Activated naive CD4-positive, alpha-beta T cell treated with anti-CD3 and anti-CD28 coated beads, Interleukin-2, amount 50 U/mL, for 72 hours (primary cell): ENCODE measurements around the gene ZBTB24. TPM values are rescaled to one million over a fixed set of nuclear protein-coding genes. Genes with fewer than 3 reads are reported as not detected.

Experiments used
- ATAC-seq, 2 donors: fragments of 150-1000 bp; cut with Tn5 transposase; 2 replicates each; pipeline ENCODE4 v1.10.0; 2021; ENCODE audit warnings: mild to moderate bottlenecking in 2 of 2, moderate library complexity in 2 of 2
- DNase-seq, 2 donors: peaks; one replicate each; pipeline ENCODE4 v3.0.0; 2021 to 2022; ENCODE audit warnings: low spot score in 2 of 2
- H3K27ac Mint-ChIP-seq, 2 donors: one replicate each; pipeline ENCODE4 v1.8.0; 2022; ENCODE audit warnings: mild to moderate bottlenecking in 2 of 2, mixed read lengths in 2 of 2
- H3K36me3 Mint-ChIP-seq, 2 donors: one replicate each; pipeline ENCODE4 v1.8.0; 2022; ENCODE audit warnings: mixed read lengths in 2 of 2
- H3K9me3 Mint-ChIP-seq, 2 donors: one replicate each; pipeline ENCODE4 v1.8.0; 2022; ENCODE audit warnings: mixed read lengths in 2 of 2
- total RNA-seq, 2 donors: library from RNA; stranded (reverse); gene quantifications; one replicate each; pipeline ENCODE4 v1.2.3, GENCODE V29; 2022

Gene ZBTB24
- total RNA-seq, 2 donors from 2014 or later = 10.8 to 11.5 TPM

GRCh38 chr6:109449064-109449794 is 33.8 kb downstream of the ZBTB24 start:
- DNase-seq = no peak
- Mint-ChIP-seq H3K9me3 (no peaks in the 10 kb centered on the region), H3K27ac (peak overlapping the region in 1 of 2 donors; percentile 69), H3K36me3 (peaks cover 0 to 6% of the 10 kb centered on the region in 2 donors)
- peak in 1 of 2 donors; percentile 10 for ATAC-seq

- H3K27ac Mint-ChIP-seq = peak overlapping the region in 1 of 2 donors; percentile 69
- ATAC-seq = no peak
- H3K36me3 Mint-ChIP-seq = peaks cover 0 to 6% of the 10 kb centered on the region in 2 donors
Measured at GRCh38 chr6:109448615-109449014, 34.4 kb downstream of the ZBTB24 start.

GRCh38 chr6:109447878-109448555 is 35.0 kb downstream of the ZBTB24 start:
- peak overlapping the region; percentile 69 to 75 for H3K27ac Mint-ChIP-seq
- ATAC-seq = no peak
- H3K9me3 Mint-ChIP-seq = no peaks in the 10 kb centered on the region

More at GRCh38 chr6:109448615-109449014, 34.4 kb downstream of the ZBTB24 start:
- DNase-seq = no peak
- no peaks in the 10 kb centered on the region for H3K9me3 Mint-ChIP-seq

DNA sequence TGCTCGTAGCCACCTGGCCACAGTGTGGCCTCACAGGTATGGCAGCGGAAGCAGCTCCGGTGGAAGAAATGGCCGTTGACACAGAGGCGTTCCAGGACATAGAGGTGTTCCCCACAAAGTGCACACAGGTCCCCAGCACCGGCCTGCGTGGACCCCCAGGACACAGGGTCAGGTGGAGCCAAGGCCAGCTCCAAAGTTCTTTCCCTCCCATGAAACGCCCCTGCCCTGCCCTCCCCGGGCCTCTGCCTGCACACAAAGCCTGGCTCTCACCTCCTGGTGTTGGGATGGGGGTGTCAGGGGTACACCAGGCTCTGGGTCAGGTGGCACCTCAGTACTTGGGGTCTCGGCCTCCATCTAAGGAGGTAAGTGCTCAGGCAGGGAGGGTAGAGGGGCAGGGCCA is 35.9 kb downstream of the ZBTB24 start:
- H3K27ac Mint-ChIP-seq = peak overlapping the region in 1 of 2 donors; percentile 17
- no peaks in the 10 kb centered on the region for H3K9me3 Mint-ChIP-seq
- ATAC-seq = no peak

More at GRCh38 chr6:109447878-109448555, 35.0 kb downstream of the ZBTB24 start:
- peaks cover 0 to 12% of the 10 kb centered on the region in 2 donors for H3K36me3 Mint-ChIP-seq
- no peak for DNase-seq

DNA sequence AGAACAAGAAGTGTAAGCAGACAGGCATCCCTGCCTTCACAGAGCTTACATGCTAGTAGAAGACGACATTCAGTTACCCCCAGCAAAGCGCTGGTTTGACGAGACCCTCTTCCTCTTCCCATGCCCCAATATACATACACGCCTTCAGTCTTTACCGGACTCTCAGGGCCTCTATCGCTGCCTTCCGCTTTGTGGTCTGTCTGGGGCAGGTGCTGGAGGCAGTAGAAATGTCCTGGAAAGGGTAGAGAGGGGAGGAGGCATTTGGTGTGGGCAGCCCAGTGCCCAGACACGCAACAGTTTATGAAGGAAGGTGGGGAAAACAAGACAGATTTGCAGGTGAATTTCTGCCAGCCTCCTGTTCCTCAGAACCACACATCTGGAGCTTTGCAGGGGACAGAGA is 36.5 kb downstream of the ZBTB24 start:
- peaks cover under 1 to 12% of the 10 kb centered on the region in 2 donors for H3K36me3 Mint-ChIP-seq
- H3K9me3 Mint-ChIP-seq = no peaks in the 10 kb centered on the region
- DNase-seq (no peak), ATAC-seq (no peak)
- peak overlapping the region in 1 of 2 donors; percentile 17 for H3K27ac Mint-ChIP-seq

More for the DNA sequence above, 35.9 kb downstream of the ZBTB24 start:
- peaks cover 0 to 12% of the 10 kb centered on the region in 2 donors for H3K36me3 Mint-ChIP-seq
- DNase-seq = no peak

- DNase-seq (no peak), ATAC-seq (no peak)
- Mint-ChIP-seq H3K36me3 (peaks cover 5 to 12% of the 10 kb centered on the region in 2 donors), H3K9me3 (no peaks in the 10 kb centered on the region), H3K27ac (peak overlapping the region in 1 of 2 donors; percentile 17)
Measured at GRCh38 chr6:109446072-109446471, 36.9 kb downstream of the ZBTB24 start.

DNA sequence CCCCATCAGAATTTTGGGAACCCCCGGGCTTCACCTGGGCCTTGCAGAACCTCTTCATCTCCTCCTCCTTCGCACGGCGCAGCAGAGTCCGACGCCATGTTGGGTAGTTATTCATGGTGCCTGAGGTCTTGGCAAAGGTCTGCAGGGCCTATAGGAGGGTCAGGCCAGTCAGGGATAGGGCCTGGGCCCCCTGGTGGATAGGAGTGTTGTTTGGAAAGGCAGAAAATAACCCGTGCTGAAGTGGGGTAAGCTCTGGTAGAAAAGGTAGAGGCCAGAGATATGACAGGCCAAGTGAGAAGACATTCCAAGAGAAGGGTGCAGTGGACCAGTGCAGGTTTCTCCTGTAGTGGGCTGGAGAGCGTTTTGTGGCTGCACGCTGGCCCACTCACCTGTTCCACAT is 37.6 kb downstream of the ZBTB24 start:
- ATAC-seq = no peak
- H3K36me3 Mint-ChIP-seq = peaks cover 5 to 6% of the 10 kb centered on the region in 2 donors
- H3K27ac Mint-ChIP-seq = peak overlapping the region in 1 of 2 donors; percentile 61
- DNase-seq = no peak
- H3K9me3 Mint-ChIP-seq = no peaks in the 10 kb centered on the region

- ATAC-seq = no peak
- Mint-ChIP-seq H3K27ac (peak overlapping the region in 1 of 2 donors; percentile 29), H3K36me3 (peaks cover 5 to 6% of the 10 kb centered on the region in 2 donors), H3K9me3 (no peaks in the 10 kb centered on the region)
- no peak for DNase-seq
Measured at GRCh38 chr6:109443425-109443950, 39.5 kb downstream of the ZBTB24 start.

DNA sequence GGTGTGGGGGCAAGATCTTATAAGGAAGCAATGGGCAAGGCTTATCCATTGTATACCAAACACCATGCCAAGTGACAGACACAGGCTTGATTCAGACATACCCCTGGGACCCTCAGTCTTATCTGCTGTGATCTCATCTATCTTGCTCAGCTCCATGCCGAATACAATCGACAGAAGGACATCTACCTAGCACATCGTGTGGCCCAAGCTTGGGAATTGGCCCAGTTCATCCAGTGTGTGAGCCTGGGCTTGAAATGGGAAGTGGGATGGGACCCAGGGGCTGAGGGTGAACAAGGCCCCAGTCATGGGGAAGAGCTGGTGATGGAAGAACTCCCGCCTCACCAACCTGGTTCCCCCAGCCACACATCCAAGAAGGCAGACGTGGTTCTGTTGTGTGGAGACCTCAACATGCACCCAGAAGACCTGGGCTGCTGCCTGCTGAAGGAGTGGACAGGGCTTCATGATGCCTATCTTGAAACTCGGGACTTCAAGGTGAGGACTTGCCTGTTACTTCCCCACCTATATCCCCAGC is 40.6 kb downstream of the ZBTB24 start:
- H3K27ac Mint-ChIP-seq = peak overlapping the region in 1 of 2 donors; percentile 29
- no peaks in the 10 kb centered on the region for H3K9me3 Mint-ChIP-seq
- peaks cover 5 to 6% of the 10 kb centered on the region in 2 donors for H3K36me3 Mint-ChIP-seq
- DNase-seq (no peak), ATAC-seq (no peak)

GRCh38 chr6:109441069-109441816 is 41.8 kb downstream of the ZBTB24 start:
- Mint-ChIP-seq H3K27ac (peak overlapping the region; percentile 84 to 89), H3K36me3 (peaks cover 5 to 6% of the 10 kb centered on the region in 2 donors), H3K9me3 (no peaks in the 10 kb centered on the region)
- ATAC-seq = peak; percentile 20 to 34
- DNase-seq = no peak

- H3K36me3 Mint-ChIP-seq = peaks cover 5 to 6% of the 10 kb centered on the region in 2 donors
- H3K9me3 Mint-ChIP-seq = no peaks in the 10 kb centered on the region
- DNase-seq (peak; percentile 77 to 78), ATAC-seq (peak; percentile 91 to 95)
- peak within 1 kb of the TSS; percentile 84 to 89 for H3K27ac Mint-ChIP-seq
Measured at GRCh38 chr6:109440331-109441068, 42.5 kb downstream of the ZBTB24 start, which contains the start of the genes PPIL6 and SMPD2. Gene PPIL6, minus strand, starts transcription at chr6:109440628. Its CDS starts 38 bp downstream, at chr6:109440590. Gene SMPD2, plus strand, starts transcription at chr6:109440724. Its CDS starts 398 bp downstream, at chr6:109441122.

GRCh38 chr6:109436041-109436440 is 47.0 kb downstream of the ZBTB24 start:
- Mint-ChIP-seq H3K27ac (no peak overlapping the region), H3K9me3 (no peaks in the 10 kb centered on the region), H3K36me3 (no peaks in the 10 kb centered on the region)
- DNase-seq (no peak), ATAC-seq (no peak)

DNA sequence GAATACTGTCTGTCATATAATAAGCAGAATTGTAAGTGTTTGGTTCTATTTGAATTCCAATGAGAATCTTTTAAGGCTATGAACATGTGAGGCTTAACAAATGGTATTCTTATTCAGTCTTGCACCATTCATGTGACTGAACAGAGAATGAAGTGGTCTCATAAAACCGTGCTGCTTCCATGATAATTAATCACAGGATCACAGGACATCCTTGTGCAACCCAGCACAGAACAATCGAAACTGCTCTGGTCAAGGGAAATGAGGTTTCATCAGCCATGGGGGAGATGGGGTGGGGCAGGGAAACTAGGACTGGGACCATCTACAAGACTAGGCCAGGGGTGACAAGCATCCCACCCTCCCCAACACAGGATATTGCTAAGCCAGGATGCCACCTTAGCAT is 48.6 kb downstream of the ZBTB24 start:
- no peaks in the 10 kb centered on the region for H3K36me3 Mint-ChIP-seq
- H3K9me3 Mint-ChIP-seq = no peaks in the 10 kb centered on the region
- DNase-seq (no peak), ATAC-seq (no peak)
- H3K27ac Mint-ChIP-seq = no peak overlapping the region

GRCh38 chr6:109429496-109429895 is 53.5 kb downstream of the ZBTB24 start:
- DNase-seq = no peak
- no peak for ATAC-seq
- Mint-ChIP-seq H3K27ac (peak overlapping the region; percentile 1 to 3), H3K36me3 (no peaks in the 10 kb centered on the region), H3K9me3 (no peaks in the 10 kb centered on the region)

DNA sequence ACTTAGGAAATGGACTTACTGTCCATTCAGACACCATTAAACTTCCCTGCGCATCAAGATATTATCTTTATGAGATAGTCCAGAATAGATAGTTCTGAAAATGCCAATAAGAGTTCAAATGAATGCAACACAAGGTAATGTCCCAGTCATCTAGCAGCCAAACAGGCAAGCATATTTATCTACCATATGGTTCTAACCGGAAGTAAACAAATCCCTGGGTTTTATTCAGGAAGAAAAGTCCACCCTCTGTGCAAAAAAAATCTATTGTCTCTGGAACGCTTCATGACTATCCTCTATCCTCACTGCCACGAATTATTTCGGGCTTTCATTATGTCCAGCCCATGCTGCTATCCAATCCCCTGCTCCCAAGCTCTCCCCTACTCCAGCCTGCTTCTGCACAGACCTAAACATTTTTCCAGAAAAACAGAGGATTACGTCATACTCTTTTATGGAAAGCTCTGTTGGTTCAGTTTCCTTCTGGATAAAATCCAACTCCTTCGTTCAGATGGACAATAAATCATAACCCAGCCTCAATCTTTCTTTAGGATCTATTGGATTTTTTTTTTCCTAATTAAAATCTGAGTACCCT is 54.0 kb downstream of the ZBTB24 start:
- no peak for DNase-seq
- H3K36me3 Mint-ChIP-seq = no peaks in the 10 kb centered on the region
- peak overlapping the region in 1 of 2 donors; percentile 3 for H3K27ac Mint-ChIP-seq
- no peak for ATAC-seq
- no peaks in the 10 kb centered on the region for H3K9me3 Mint-ChIP-seq
